DMS153 (cell line): ENCODE data around the gene KCNIP4.
"Not testable (repeated sequence)": the region's sequence is repeated elsewhere in the genome, so short reads cannot be mapped to it uniquely, and the experiment has no call there.

Experiments used
- DNase-seq: peaks from one replicate; lab custom pipeline; 2025; lab: John Stamatoyannopoulos, UW

Gene KCNIP4

GRCh38 chr4:21352354-21352753 lies 596.2 kb downstream of the KCNIP4 start:
- DNase-seq: not testable (repeated sequence)

GRCh38 chr4:21347142-21347541 lies 601.4 kb downstream of the KCNIP4 start:
- no peak for DNase-seq

GRCh38 chr4:21327976-21328700 lies 620.4 kb downstream of the KCNIP4 start:
- no peak for DNase-seq

- no peak for DNase-seq
These were observed 628.5 kb downstream of the KCNIP4 start for GRCh38 chr4:21320034-21320433.

- no peak for DNase-seq
These were observed 640.9 kb downstream of the KCNIP4 start for GRCh38 chr4:21307709-21308108.

- DNase-seq: no peak
These were observed 644.1 kb downstream of the KCNIP4 start for GRCh38 chr4:21304540-21304887.

GRCh38 chr4:21290562-21290961 lies 658.0 kb downstream of the KCNIP4 start:
- DNase-seq: no peak

- no peak for DNase-seq
These were observed 672.5 kb downstream of the KCNIP4 start for GRCh38 chr4:21276046-21276445.

- DNase-seq: no peak
These were observed 677.0 kb downstream of the KCNIP4 start for GRCh38 chr4:21271439-21272052.

- DNase-seq: no peak
These were observed 700.2 kb downstream of the KCNIP4 start for GRCh38 chr4:21248331-21248730.

- no peak for DNase-seq
These were observed 706.4 kb downstream of the KCNIP4 start for GRCh38 chr4:21242163-21242562.

GRCh38 chr4:21226637-21227538 lies 721.7 kb downstream of the KCNIP4 start:
- DNase-seq: no peak

- DNase-seq: no peak
These were observed 736.7 kb downstream of the KCNIP4 start for GRCh38 chr4:21211846-21212245.

GRCh38 chr4:21209860-21210259 lies 738.7 kb downstream of the KCNIP4 start:
- no peak for DNase-seq

GRCh38 chr4:21205821-21206531 lies 742.6 kb downstream of the KCNIP4 start:
- no peak for DNase-seq

GRCh38 chr4:21203416-21203815 lies 745.2 kb downstream of the KCNIP4 start:
- DNase-seq: no peak

- no peak for DNase-seq
These were observed 745.6 kb downstream of the KCNIP4 start for GRCh38 chr4:21202959-21203358.

- no peak for DNase-seq
These were observed 749.9 kb downstream of the KCNIP4 start for GRCh38 chr4:21198683-21199082.

- DNase-seq: no peak
These were observed 752.9 kb downstream of the KCNIP4 start for GRCh38 chr4:21195682-21196081.

- no peak for DNase-seq
These were observed 756.2 kb downstream of the KCNIP4 start for GRCh38 chr4:21192367-21192766.

- DNase-seq: no peak
These were observed 757.3 kb downstream of the KCNIP4 start for GRCh38 chr4:21191317-21191716.

GRCh38 chr4:21184788-21185187 lies 763.8 kb downstream of the KCNIP4 start:
- DNase-seq: no peak
